Right kidney (tissue), 1 donor: ENCODE results near the gene HLA-DPA1.

ENCODE experiments used
- DNase-seq: peaks from one replicate; pipeline ENCODE4 v3.0.0-alpha.2; 2016

Gene HLA-DPA1

GRCh38 chr6:33017694-33018353, 55.6 kb downstream of the HLA-DPA1 start:
- DNase-seq = no peak

- no peak for DNase-seq
These were observed 56.4 kb downstream of the HLA-DPA1 start for GRCh38 chr6:33017018-33017417.

- no peak for DNase-seq
These were observed 57.7 kb downstream of the HLA-DPA1 start for GRCh38 chr6:33015798-33016197.

GRCh38 chr6:33014841-33015634, 58.4 kb downstream of the HLA-DPA1 start:
- peak; percentile 47 for DNase-seq
